HCT116 (cell line): ENCODE data around the gene CDH1. TPM values are rescaled to one million over a fixed set of nuclear protein-coding genes. Genes with fewer than 3 reads are reported as not detected.

ENCODE experiments used
- ATAC-seq: fragments of 200-7000 bp; cut with Tn5 transposase; 2 replicates; pipeline ENCODE4 v1.9.1; 2020; ENCODE audit warnings: mild to moderate bottlenecking, moderate library complexity
- BruUV-seq: library from RNA; stranded (reverse); fragments of 400-500 nt; replicated peaks from 2 replicates; lab custom pipeline; 2021; lab: Mats Ljungman, UMichigan
- CTCF ChIA-PET: fragments of 300-600 bp; sonication (Branson Sonifier 250); formaldehyde crosslinking; loops from one replicate; lab custom pipeline; 2021; ENCODE audit warnings: antibody characterized with exemption; lab: Charles Lee
- POLR2A ChIA-PET: fragments of 300-600, 350-600 bp; sonication (Branson Sonifier 250); formaldehyde crosslinking; loops from one replicate; lab custom pipeline; 2021; ENCODE audit warnings: antibody characterized with exemption; lab: Charles Lee
- RAD21 ChIA-PET, 2 experiments: fragments of 300-600 bp; sonication (Branson Sonifier 250); formaldehyde crosslinking; loops; one replicate each; lab custom pipeline; 2023; ENCODE audit warnings: low total read pairs in 2 of 2; ENCODE audit not compliant: uncharacterized antibody in 2 of 2, unreplicated experiment in 2 of 2, low non-redundant PET in 1 of 2; lab: Charles Lee
- DNase-seq: peaks from one replicate; pipeline ENCODE4 v3.0.0-alpha.2; 2010; ENCODE audit warnings: low read depth, low spot score
- H2AFZ ChIP-seq: fragments of 200-600 bp; shearing (Covaris generic), sonication (generic); 2 replicates; pipeline ENCODE4 v1.6.1; 2017; ENCODE audit warnings: low read depth, mixed run types, mixed read lengths, antibody characterized with exemption, low read length; ENCODE audit not compliant: poor library complexity, severe bottlenecking
- H3K27ac ChIP-seq: 2 replicates; pipeline ENCODE4 v1.5.1; 2012; ENCODE audit warnings: low read depth, low read length
- H3K27me3 ChIP-seq: fragments of 200-600 bp; sonication (generic); 2 replicates; pipeline ENCODE4 v1.6.1; 2016; ENCODE audit warnings: mixed run types, low read length, mixed read lengths; ENCODE audit not compliant: insufficient read depth
- H3K36me3 ChIP-seq, 2 experiments: fragments of 200-500 bp in 1 of 2; fragments of 200-600 bp in 1 of 2; sonication (Bioruptor generic) in 1 of 2; sonication (generic) in 1 of 2; 2 replicates each; pipeline versions ENCODE4 v1.5.1 to v1.6.1; 2014 to 2016; ENCODE audit warnings: low read length in 2 of 2, inconsistent platforms in 1 of 2, mixed read lengths in 1 of 2, mixed run types in 1 of 2; ENCODE audit not compliant: insufficient read depth in 2 of 2, control insufficient read depth in 1 of 2
- H3K4me1 ChIP-seq, 2 experiments: fragments of 200-600 bp in 1 of 2; sonication (generic) in 1 of 2; 2 replicates each; pipeline versions ENCODE4 v1.5.1 to v1.6.1; 2012 to 2017; ENCODE audit warnings: low read length in 2 of 2, inconsistent platforms in 1 of 2, mild to moderate bottlenecking in 1 of 2, mixed read lengths in 1 of 2, mixed run types in 1 of 2, moderate library complexity in 1 of 2; ENCODE audit not compliant: insufficient read depth in 2 of 2, control insufficient read depth in 1 of 2
- H3K4me2 ChIP-seq: fragments of 200-600 bp; sonication (generic); 2 replicates; pipeline ENCODE4 v1.6.1; 2017; ENCODE audit warnings: mixed run types, low read length, mixed read lengths
- H3K4me3 ChIP-seq, 2 experiments: fragments of 200-600 bp in 1 of 2; sonication (generic) in 1 of 2; replicated peaks in 1 of 2; 2 replicates each; pipeline ENCODE4 v1.5.1; 2011 to 2016; ENCODE audit warnings: low read length in 2 of 2, control low read depth in 1 of 2, low read depth in 1 of 2, mild to moderate bottlenecking in 1 of 2, mixed read lengths in 1 of 2, mixed run types in 1 of 2
- H3K79me2 ChIP-seq: fragments of 200-600 bp; sonication (generic); 2 replicates; pipeline ENCODE4 v1.6.1; 2017; ENCODE audit warnings: mild to moderate bottlenecking, mixed run types, low read length, moderate library complexity, mixed read lengths; ENCODE audit not compliant: insufficient read depth
- H3K9ac ChIP-seq: fragments of 200-600 bp; sonication (generic); 2 replicates; pipeline ENCODE4 v1.6.1; 2016; ENCODE audit warnings: low read length, mixed read lengths
- H3K9me2 ChIP-seq: fragments of 200-600 bp; sonication (generic), shearing (Covaris generic); 2 replicates; pipeline ENCODE4 v1.6.1; 2017; ENCODE audit warnings: mixed run types, mild to moderate bottlenecking, moderate library complexity; ENCODE audit not compliant: insufficient read depth
- H3K9me3 ChIP-seq, 2 experiments: fragments of 200-500 bp in 1 of 2; fragments of 200-600 bp in 1 of 2; sonication (Bioruptor generic) in 1 of 2; sonication (generic) in 1 of 2; 2 replicates each; pipeline ENCODE4 v1.6.1; 2014 to 2017; ENCODE audit warnings: low read length in 2 of 2, mixed read lengths in 2 of 2, inconsistent platforms in 1 of 2, low read depth in 1 of 2, mild to moderate bottlenecking in 1 of 2, mixed run types in 1 of 2, moderate library complexity in 1 of 2; ENCODE audit not compliant: control insufficient read depth in 1 of 2, insufficient read depth in 1 of 2
- H4K20me1 ChIP-seq: fragments of 200-600 bp; sonication (generic), shearing (Covaris generic); 2 replicates; pipeline ENCODE4 v1.6.1; 2017; ENCODE audit warnings: mixed run types, mild to moderate bottlenecking, moderate library complexity; ENCODE audit not compliant: insufficient read depth
- ATF3 ChIP-seq: IDR thresholded peaks from 2 replicates; pipeline ENCODE4 v1.6.1; 2012
- CTCF ChIP-seq, 3 experiments: fragments of 200-600 bp in 1 of 3; sonication (generic) in 1 of 3; IDR thresholded peaks in 2 of 3; conservative IDR thresholded peaks in 1 of 3; 2 replicates each; pipeline ENCODE4 v1.5.1; 2012 to 2017; ENCODE audit warnings: low read depth in 2 of 3, low read length in 2 of 3, antibody characterized with exemption in 1 of 3, borderline replicate concordance in 1 of 3, control low read depth in 1 of 3, mild to moderate bottlenecking in 1 of 3, mixed read lengths in 1 of 3, mixed run types in 1 of 3, moderate library complexity in 1 of 3; ENCODE audit not compliant: insufficient read depth in 1 of 3
- EZH2 ChIP-seq: fragments of 200-600 bp; sonication (generic); IDR thresholded peaks from 2 replicates; pipeline ENCODE4 v1.6.1; 2017; ENCODE audit warnings: antibody characterized with exemption, mixed run types
- JUND ChIP-seq: IDR thresholded peaks from 2 replicates; pipeline ENCODE4 v1.6.1; 2012
- POLR2A ChIP-seq: IDR thresholded peaks from 2 replicates; pipeline ENCODE4 v1.7.0; 2011; ENCODE audit warnings: borderline replicate concordance; ENCODE audit not compliant: insufficient read depth, insufficient read length; ENCODE audit errors: extremely low read depth
- POLR2AphosphoS5 ChIP-seq: IDR thresholded peaks from 2 replicates; pipeline ENCODE4 v1.6.1; 2011; ENCODE audit warnings: mild to moderate bottlenecking, low read depth, low read length, moderate library complexity
- RAD21 ChIP-seq: IDR thresholded peaks from 2 replicates; pipeline ENCODE4 v1.6.1; 2012; ENCODE audit warnings: low read depth, mild to moderate bottlenecking
- REST ChIP-seq: IDR thresholded peaks from 2 replicates; pipeline ENCODE4 v1.6.1; 2012; ENCODE audit warnings: low read depth
- SIN3A ChIP-seq: IDR thresholded peaks from 2 replicates; pipeline ENCODE4 v1.6.1; 2012; ENCODE audit warnings: low read depth
- SP1 ChIP-seq: IDR thresholded peaks from 2 replicates; pipeline ENCODE4 v1.6.1; 2012; ENCODE audit warnings: low read depth
- TCF7L2 ChIP-seq: IDR thresholded peaks from 2 replicates; pipeline ENCODE4 v1.7.0; 2011; ENCODE audit warnings: borderline replicate concordance, inconsistent platforms; ENCODE audit not compliant: insufficient read depth, insufficient read length; ENCODE audit errors: extremely low read depth
- YY1 ChIP-seq: IDR thresholded peaks from 2 replicates; pipeline ENCODE4 v1.6.1; 2011; ENCODE audit warnings: low read length, low read depth, moderate library complexity, mild to moderate bottlenecking; ENCODE audit not compliant: insufficient replicate concordance; ENCODE audit errors: extremely low read depth
- intact Hi-C: fragments of 100-400 bp; cut with micrococcal nuclease; formaldehyde crosslinking; loops from 2 replicates; pipeline ENCODE4 v1.10.0; 2022
- total RNA-seq: library from RNA; stranded (reverse); gene quantifications from one replicate; pipeline ENCODE4 v1.2.1, GENCODE V29; 2021; ENCODE audit not compliant: unreplicated experiment

Gene CDH1
- total RNA-seq, 1 experiment from 2014 or later = 73.2 TPM

GRCh38 chr16:68754084-68754792 is 17.1 kb downstream of the CDH1 start:
- H3K4me2 ChIP-seq = peak overlapping the region; percentile 65
- H2AFZ ChIP-seq = no peak overlapping the region
- ATAC-seq (no peak), DNase-seq (no peak)
- peaks cover 44 to 60% of the 10 kb centered on the region in 2 experiments for H3K4me1 ChIP-seq
- no peak for TF ChIP-seq CTCF (IDR thresholded peaks at IDR 0.05 in 2 of 3, conservative IDR thresholded peaks at IDR 0.05 in 1 of 3; ENCODE audit: borderline replicate concordance in 1 of 3, insufficient read depth in 1 of 3, low read depth in 2 of 3, low read length in 2 of 3)
- TF ChIP-seq JUND = no peak
- no peak for TF ChIP-seq SP1
- no peak for TF ChIP-seq TCF7L2
- TF ChIP-seq ATF3 = no peak
- no peak for TF ChIP-seq EZH2
- no peak for TF ChIP-seq REST
- no peak for TF ChIP-seq RAD21
- no peak for TF ChIP-seq POLR2A
- TF ChIP-seq POLR2AphosphoS5 = no peak
- no peak for TF ChIP-seq YY1
- no peak for TF ChIP-seq SIN3A
- H4K20me1 ChIP-seq = no peaks in the 10 kb centered on the region
- H3K9me3 ChIP-seq = no peaks in the 10 kb centered on the region
- RAD21 ChIA-PET = no interaction called here
- POLR2A ChIA-PET = no interaction called here
- peak overlapping the region; percentile 22; the same call in 1 of the 2 replicates for H3K9ac ChIP-seq
- no peaks in the 10 kb centered on the region for H3K27me3 ChIP-seq
- no peaks in the 10 kb centered on the region for H3K36me3 ChIP-seq
- peak overlapping the region; percentile 24; the same call in 1 of the 2 replicates for H3K27ac ChIP-seq
- intact Hi-C loops = no loop called here
- no TSS peak for BruUV-seq
- CTCF ChIA-PET = no interaction called here
- H3K79me2 ChIP-seq = peaks cover 32% of the 10 kb centered on the region
- no peak overlapping the region for H3K4me3 ChIP-seq
- H3K9me2 ChIP-seq = no peaks in the 10 kb centered on the region
